GM21723 (cell line): ENCODE data around the gene KPNA4.
"Not testable (repeated sequence)": the region's sequence is repeated elsewhere in the genome, so short reads cannot be mapped to it uniquely, and the experiment has no call there.

Experiments
- ATAC-seq: cut with Tn5 transposase; IDR thresholded peaks from one replicate; pipeline ENCODE4 v1.9.1; 2021; ENCODE audit warnings: mild to moderate bottlenecking, moderate library complexity; ENCODE audit not compliant: unreplicated experiment

Gene KPNA4

GRCh38 chr3:160452251-160452650, 113.1 kb downstream of the KPNA4 start:
- ATAC-seq: not testable (repeated sequence)

GRCh38 chr3:160451602-160452001, 113.8 kb downstream of the KPNA4 start:
- ATAC-seq: no peak

- no peak for ATAC-seq
Measured at GRCh38 chr3:160450846-160451245, 114.5 kb downstream of the KPNA4 start.

GRCh38 chr3:160449636-160450598, 115.5 kb downstream of the KPNA4 start, which contains the start of gene TRIM59:
TSS of gene TRIM59 (minus strand) at chr3:160449786. CDS start at chr3:160439183, 10,603 bp downstream.
- ATAC-seq: peak; percentile 96

- peak; percentile 49 for ATAC-seq
Measured at GRCh38 chr3:160448845-160449635, 116.3 kb downstream of the KPNA4 start.

GRCh38 chr3:160447544-160447943, 117.8 kb downstream of the KPNA4 start:
- ATAC-seq: no peak

- no peak for ATAC-seq
Measured at GRCh38 chr3:160446522-160447056, 118.8 kb downstream of the KPNA4 start.

GRCh38 chr3:160445854-160446253, 119.5 kb downstream of the KPNA4 start:
- no peak for ATAC-seq
